ENCODE data around the gene HEATR5A. TPM values are rescaled to one million over a fixed set of nuclear protein-coding genes. Genes with fewer than 3 reads are reported as not detected.

The HEATR5A gene
- total RNA-seq, 4 donors from 2014 or later = 14.2 to 26.6 (median 17.0) TPM

- Histone ChIP-seq H3K27ac (no peak overlapping the region), H3K4me1 (peaks cover 0 to 10% (median 0%) of the 10 kb centered on the region in 3 donors), H3K9me3 (no peaks in the 10 kb centered on the region), H3K27me3 (no peaks in the 10 kb centered on the region), H3K4me3 (no peak overlapping the region), H3K36me3 (peaks cover 0 to 49% (median 0%) of the 10 kb centered on the region in 3 donors)
- no peak for DNase-seq
- TF ChIP-seq CTCF (IDR thresholded peaks at IDR 0.05) = no peak
- TF ChIP-seq POLR2A (IDR thresholded peaks at IDR 0.05) = no peak
- intact Hi-C loops (cut with DNase I) = no loop called here
- WGBS, 2 donors = 76 to 92% methylated on average over 1 of the region's 1 CpG
Observed at GRCh38 chr14:31445703-31446102, 25.4 kb upstream of the HEATR5A start.

- Histone ChIP-seq H3K36me3 (peaks cover 0 to 23% (median 0%) of the 10 kb centered on the region in 3 donors), H3K9me3 (no peaks in the 10 kb centered on the region), H3K27me3 (no peaks in the 10 kb centered on the region), H3K27ac (no peak overlapping the region), H3K4me1 (peaks cover 0 to 5% (median 0%) of the 10 kb centered on the region in 3 donors), H3K4me3 (no peak overlapping the region)
- no peak for TF ChIP-seq CTCF (IDR thresholded peaks at IDR 0.05)
- no peak for TF ChIP-seq POLR2A (IDR thresholded peaks at IDR 0.05)
- intact Hi-C loops (cut with DNase I) = no loop called here
- WGBS, 2 donors = 84 to 86% methylated on average over 6 of the region's 6 CpGs
- no peak for DNase-seq
Observed at GRCh38 chr14:31442284-31442683, 21.9 kb upstream of the HEATR5A start.

- Histone ChIP-seq H3K27ac (no peak overlapping the region), H3K36me3 (peaks cover 0 to 15% (median 0%) of the 10 kb centered on the region in 3 donors), H3K9me3 (no peaks in the 10 kb centered on the region), H3K4me3 (no peak overlapping the region), H3K27me3 (no peaks in the 10 kb centered on the region), H3K4me1 (peaks cover 0 to 5% (median 0%) of the 10 kb centered on the region in 3 donors)
- WGBS, 2 donors = 56 to 66% methylated on average over 6 to 7 of the region's 7 CpGs
- TF ChIP-seq CTCF (IDR thresholded peaks at IDR 0.05) = no peak
- DNase-seq = no peak
- intact Hi-C loops (cut with DNase I) = no loop called here
Observed at GRCh38 chr14:31441273-31442111, 21.1 kb upstream of the HEATR5A start.

- intact Hi-C loops (cut with DNase I) = no loop called here
Observed at GRCh38 chr14:31440280-31440679, 19.9 kb upstream of the HEATR5A start.

More at GRCh38 chr14:31440280-31440679, 19.9 kb upstream of the HEATR5A start:
- H3K4me1 ChIP-seq = peaks cover 0 to 5% (median 0%) of the 10 kb centered on the region in 3 donors
- H3K27ac ChIP-seq = no peak overlapping the region
- H3K4me3 ChIP-seq = no peak overlapping the region
- DNase-seq = no peak
- no peak for TF ChIP-seq POLR2A (IDR thresholded peaks at IDR 0.05)
- no peak for TF ChIP-seq CTCF (IDR thresholded peaks at IDR 0.05)
- no peaks in the 10 kb centered on the region for H3K27me3 ChIP-seq
- peaks cover 0 to 3% (median 0%) of the 10 kb centered on the region in 3 donors for H3K36me3 ChIP-seq
- no peaks in the 10 kb centered on the region for H3K9me3 ChIP-seq

Data from esophagus squamous epithelium (tissue), 5 donors.